T-helper 2 cell treated with Interferon-gamma antibody and Interleukin-4, amounts not matched to agents 5 μg/mL and 100 μg/mL, for 36 hours (primary cell): ENCODE data around the gene DHRS9.

Source experiments
- DNase-seq: peaks from one replicate; pipeline ENCODE4 v3.0.0; 2021; ENCODE audit warnings: low spot score
- H3K27ac Mint-ChIP-seq: one replicate; pipeline ENCODE4 v1.8.0; 2021; ENCODE audit warnings: mild to moderate bottlenecking, mixed read lengths
- H3K27me3 Mint-ChIP-seq: one replicate; pipeline ENCODE4 v1.8.0; 2021; ENCODE audit warnings: low read depth, mixed read lengths
- H3K36me3 Mint-ChIP-seq: one replicate; pipeline ENCODE4 v1.8.0; 2021; ENCODE audit warnings: low read depth, mixed read lengths
- H3K4me1 Mint-ChIP-seq: one replicate; pipeline ENCODE4 v1.8.0; 2021; ENCODE audit warnings: low read depth, mixed read lengths
- H3K4me3 Mint-ChIP-seq: one replicate; pipeline ENCODE4 v1.8.0; 2022; ENCODE audit warnings: mild to moderate bottlenecking, moderate library complexity, mixed read lengths
- H3K9me3 Mint-ChIP-seq: one replicate; pipeline ENCODE4 v1.8.0; 2021; ENCODE audit warnings: mixed read lengths

The DHRS9 gene

DNA sequence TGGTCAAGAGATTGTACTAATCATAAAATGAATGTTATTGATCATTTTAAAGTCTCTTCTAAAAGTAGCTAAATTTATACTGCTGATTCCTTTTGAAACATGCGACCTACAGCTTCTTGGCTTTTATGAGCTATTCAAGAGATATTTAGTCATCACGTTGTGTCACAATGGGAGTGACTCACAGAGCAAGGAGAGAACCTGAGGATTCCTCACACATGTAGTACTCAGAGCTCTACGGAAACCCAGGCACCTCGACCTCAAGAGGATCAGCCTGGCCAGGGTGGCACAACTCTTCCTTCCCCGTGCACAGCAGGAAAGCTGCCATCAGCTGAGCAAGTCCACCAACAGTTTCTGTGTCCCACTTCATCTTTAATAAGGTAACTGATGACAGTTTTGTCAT is at the start of gene DHRS9:
Gene DHRS9, plus strand, starts transcription at position 223 of the 400 bp plus-strand sequence. CDS start 12,019 bp downstream, outside the sequence.
- DNase-seq, result peak; percentile 57
- peaks cover 34% of the 10 kb centered on the region for H3K4me1 Mint-ChIP-seq
- no peaks in the 10 kb centered on the region for H3K27me3 Mint-ChIP-seq
- H3K36me3 Mint-ChIP-seq, result peaks cover 3% of the 10 kb centered on the region
- no peak within 1 kb of the TSS for H3K4me3 Mint-ChIP-seq
- H3K9me3 Mint-ChIP-seq, result peaks cover 4% of the 10 kb centered on the region
- no peak within 1 kb of the TSS for H3K27ac Mint-ChIP-seq

DNA sequence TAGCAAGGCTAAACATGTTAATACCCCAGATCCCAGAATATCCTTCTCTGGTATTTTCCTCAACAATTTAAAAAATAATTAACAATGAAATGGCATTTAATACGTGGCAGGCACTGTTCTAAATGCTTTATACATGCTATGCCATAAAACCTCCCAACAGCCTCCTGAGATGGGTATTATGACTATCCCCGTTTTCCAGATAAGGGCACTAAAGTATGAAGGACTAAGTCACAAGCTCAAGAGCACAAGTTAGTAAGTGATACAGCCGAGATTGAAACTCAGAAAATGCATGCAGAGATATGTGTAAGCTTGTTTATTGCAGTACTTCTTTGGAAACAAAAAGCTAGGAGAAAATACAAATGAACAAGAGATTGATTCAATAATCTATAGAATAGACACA is 46.2 kb upstream of the DHRS9 start:
- DNase-seq, result no peak
- Mint-ChIP-seq H3K27me3 (peaks cover 9% of the 10 kb centered on the region), H3K4me1 (peaks cover 7% of the 10 kb centered on the region), H3K4me3 (no peak overlapping the region), H3K27ac (no peak overlapping the region), H3K9me3 (no peaks in the 10 kb centered on the region), H3K36me3 (no peaks in the 10 kb centered on the region)

DNA sequence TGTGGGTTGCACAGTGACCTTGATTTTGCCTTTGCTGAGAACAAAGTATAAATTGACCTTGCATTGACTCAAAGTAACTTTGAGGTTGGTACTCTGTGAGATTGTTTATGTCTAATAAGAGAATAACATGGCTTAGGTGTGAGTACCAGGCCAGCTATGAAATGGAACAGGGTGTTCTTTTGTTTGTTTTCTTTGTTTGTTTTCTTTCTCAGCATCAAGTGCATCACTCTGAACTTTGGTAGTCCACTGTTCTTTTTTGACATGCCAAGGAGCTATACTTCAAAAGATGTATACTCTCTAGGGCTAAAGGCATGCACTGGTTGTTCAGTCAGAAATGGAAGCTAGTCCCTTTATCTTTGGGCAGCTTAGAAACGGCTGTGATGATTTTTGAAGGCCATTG is 43.3 kb upstream of the DHRS9 start:
- Mint-ChIP-seq H3K27ac (no peak overlapping the region), H3K9me3 (no peaks in the 10 kb centered on the region), H3K4me1 (peaks cover 7% of the 10 kb centered on the region), H3K27me3 (peaks cover 6% of the 10 kb centered on the region), H3K4me3 (no peak overlapping the region), H3K36me3 (no peaks in the 10 kb centered on the region)
- DNase-seq, result no peak

DNA sequence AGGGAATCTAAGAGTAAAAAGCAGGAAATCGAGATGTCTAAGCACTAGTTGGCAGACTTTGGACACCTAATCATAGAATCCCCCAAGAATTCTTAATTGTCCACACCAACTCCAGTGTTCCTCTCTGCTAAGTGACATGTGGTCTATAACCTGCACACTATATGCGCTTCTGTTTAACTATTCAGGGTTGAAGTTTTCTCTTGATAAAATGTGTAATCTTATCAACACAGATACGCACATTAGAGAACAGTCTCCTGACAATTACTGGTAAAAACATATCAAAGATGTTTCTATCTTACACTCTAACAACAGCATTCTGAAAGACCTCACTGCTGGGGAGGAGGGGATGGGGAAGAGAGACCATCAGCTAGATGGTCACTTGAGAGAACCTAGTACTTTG is 42.1 kb upstream of the DHRS9 start:
- Mint-ChIP-seq H3K4me1 (peaks cover 7% of the 10 kb centered on the region), H3K4me3 (no peak overlapping the region), H3K27ac (no peak overlapping the region), H3K27me3 (peaks cover 3% of the 10 kb centered on the region), H3K9me3 (no peaks in the 10 kb centered on the region), H3K36me3 (no peaks in the 10 kb centered on the region)
- no peak for DNase-seq

DNA sequence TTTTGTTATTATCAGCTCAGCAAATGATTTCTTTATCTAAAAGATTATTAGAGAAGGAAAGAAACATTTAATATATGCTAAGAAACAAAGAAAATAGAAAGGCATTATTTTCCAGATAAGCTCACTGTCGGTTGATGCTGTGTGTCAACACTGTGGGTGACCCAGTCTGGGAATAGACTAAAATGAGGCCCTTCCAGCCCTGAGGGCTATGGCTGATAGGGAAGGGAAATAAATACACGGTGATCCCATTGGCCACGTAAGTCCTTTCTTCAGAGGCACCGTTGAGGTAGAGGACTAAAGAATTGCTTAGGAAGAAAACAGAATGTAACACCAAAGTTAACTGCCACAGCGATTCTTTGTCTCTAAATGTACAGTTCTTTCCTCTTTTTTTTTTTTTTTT is 40.0 kb upstream of the DHRS9 start:
- Mint-ChIP-seq H3K4me3 (no peak overlapping the region), H3K36me3 (no peaks in the 10 kb centered on the region), H3K9me3 (peaks cover 7% of the 10 kb centered on the region), H3K27me3 (no peaks in the 10 kb centered on the region), H3K27ac (no peak overlapping the region), H3K4me1 (peaks cover 8% of the 10 kb centered on the region)
- DNase-seq, result no peak

DNA sequence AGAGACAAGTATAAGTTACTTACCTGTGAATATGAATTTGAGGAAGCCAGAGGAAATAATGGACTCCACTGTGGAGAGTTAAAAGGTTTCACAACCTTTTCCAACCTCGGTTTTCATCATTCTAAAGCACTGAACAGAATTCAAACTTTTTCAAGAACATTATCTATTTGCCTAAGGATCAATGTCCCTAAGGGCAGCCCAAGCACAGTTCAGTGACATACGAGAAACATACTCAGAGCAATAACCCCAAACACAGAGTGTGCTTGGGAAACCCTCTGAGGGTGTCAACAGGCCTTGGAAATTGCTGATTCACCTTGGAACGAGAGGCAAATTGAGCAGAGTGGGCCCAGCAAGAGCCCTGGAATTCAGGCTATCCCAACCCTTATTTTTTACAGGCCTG is 38.2 kb upstream of the DHRS9 start, which contains the start of gene ABCB11:
Gene ABCB11, minus strand, starts transcription at position 123 of the 400 bp plus-strand sequence. CDS start 13,199 bp downstream, outside the sequence.
- H3K4me3 Mint-ChIP-seq, result no peak within 1 kb of the TSS
- no peaks in the 10 kb centered on the region for H3K27me3 Mint-ChIP-seq
- H3K4me1 Mint-ChIP-seq, result peaks cover 4% of the 10 kb centered on the region
- peaks cover 7% of the 10 kb centered on the region for H3K9me3 Mint-ChIP-seq
- H3K27ac Mint-ChIP-seq, result no peak within 1 kb of the TSS
- H3K36me3 Mint-ChIP-seq, result no peaks in the 10 kb centered on the region
- DNase-seq, result no peak

DNA sequence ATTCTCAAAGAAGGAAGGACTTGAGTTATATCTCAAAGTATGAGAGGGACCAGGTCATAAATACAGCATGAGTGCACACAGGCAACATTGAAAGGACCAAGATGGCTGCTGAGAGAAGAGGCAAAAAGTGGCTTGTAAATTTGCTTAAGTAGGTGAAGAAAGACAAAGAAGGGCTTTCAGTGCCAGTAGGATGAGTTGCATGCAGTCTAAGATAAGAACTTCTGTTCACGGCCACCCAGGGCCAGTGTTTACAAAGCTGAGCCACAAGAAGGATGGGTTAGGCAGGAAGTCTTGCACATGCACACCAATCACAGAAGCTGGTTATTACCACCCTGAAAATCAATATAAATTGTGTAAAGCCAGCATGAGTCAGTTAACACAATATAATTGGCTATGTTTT is 35.1 kb upstream of the DHRS9 start:
- Mint-ChIP-seq H3K4me3 (no peak overlapping the region), H3K27ac (no peak overlapping the region), H3K9me3 (peaks cover 7% of the 10 kb centered on the region), H3K27me3 (no peaks in the 10 kb centered on the region), H3K4me1 (peaks cover 10% of the 10 kb centered on the region), H3K36me3 (no peaks in the 10 kb centered on the region)
- DNase-seq, result no peak

DNA sequence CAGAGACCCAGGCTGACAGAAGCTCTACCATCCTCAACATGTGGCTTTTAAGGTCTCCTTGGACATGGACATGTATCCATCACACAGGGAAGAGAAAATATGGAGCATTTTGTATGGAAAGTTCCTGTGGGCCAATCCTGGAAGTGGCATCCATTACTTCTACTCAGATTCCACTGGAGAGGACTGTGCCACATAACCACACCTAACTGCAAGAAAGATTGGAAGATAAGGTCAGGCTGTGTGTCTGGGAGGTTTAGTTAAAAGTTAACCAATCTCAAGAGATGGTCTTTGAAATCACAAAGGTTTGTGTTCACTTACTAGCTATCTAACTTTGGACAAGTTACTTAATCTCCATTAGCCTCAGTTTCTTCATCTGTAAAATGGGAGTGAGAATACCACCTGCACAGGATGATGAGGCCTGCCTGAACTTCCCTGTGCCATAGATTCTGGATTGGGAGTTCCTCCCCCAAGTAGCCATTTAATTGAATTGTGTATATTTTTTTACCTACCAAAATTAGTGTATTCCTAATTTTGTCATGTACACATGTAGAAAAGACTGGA is 34.3 kb upstream of the DHRS9 start:
- peaks cover 7% of the 10 kb centered on the region for H3K9me3 Mint-ChIP-seq
- DNase-seq, result no peak
- no peak overlapping the region for H3K4me3 Mint-ChIP-seq
- H3K36me3 Mint-ChIP-seq, result peaks cover 2% of the 10 kb centered on the region
- H3K4me1 Mint-ChIP-seq, result peaks cover 12% of the 10 kb centered on the region
- H3K27me3 Mint-ChIP-seq, result no peaks in the 10 kb centered on the region
- no peak overlapping the region for H3K27ac Mint-ChIP-seq

DNA sequence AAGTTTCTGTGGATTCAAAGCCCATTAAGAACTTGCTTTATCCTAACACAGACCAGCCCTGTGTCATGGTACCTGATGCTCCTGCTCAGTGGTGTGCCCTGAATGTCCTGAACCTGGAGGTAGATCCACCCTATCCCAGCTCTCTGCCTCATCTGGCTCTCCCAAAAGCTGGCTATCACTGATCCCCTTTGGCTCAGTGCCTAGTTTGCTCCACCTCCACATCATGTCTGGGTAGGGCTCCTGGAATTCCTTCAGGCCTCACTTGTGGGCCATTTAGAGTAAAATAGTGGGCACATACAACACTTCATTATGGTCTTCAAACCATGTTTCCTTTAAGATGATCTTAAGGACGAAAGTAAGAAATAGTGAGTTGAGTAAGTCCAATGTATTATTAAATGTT is 33.5 kb upstream of the DHRS9 start:
- H3K36me3 Mint-ChIP-seq, result peaks cover 2% of the 10 kb centered on the region
- no peak overlapping the region for H3K4me3 Mint-ChIP-seq
- H3K4me1 Mint-ChIP-seq, result peaks cover 14% of the 10 kb centered on the region
- DNase-seq, result no peak
- H3K27me3 Mint-ChIP-seq, result no peaks in the 10 kb centered on the region
- no peak overlapping the region for H3K27ac Mint-ChIP-seq
- peaks cover 7% of the 10 kb centered on the region for H3K9me3 Mint-ChIP-seq

DNA sequence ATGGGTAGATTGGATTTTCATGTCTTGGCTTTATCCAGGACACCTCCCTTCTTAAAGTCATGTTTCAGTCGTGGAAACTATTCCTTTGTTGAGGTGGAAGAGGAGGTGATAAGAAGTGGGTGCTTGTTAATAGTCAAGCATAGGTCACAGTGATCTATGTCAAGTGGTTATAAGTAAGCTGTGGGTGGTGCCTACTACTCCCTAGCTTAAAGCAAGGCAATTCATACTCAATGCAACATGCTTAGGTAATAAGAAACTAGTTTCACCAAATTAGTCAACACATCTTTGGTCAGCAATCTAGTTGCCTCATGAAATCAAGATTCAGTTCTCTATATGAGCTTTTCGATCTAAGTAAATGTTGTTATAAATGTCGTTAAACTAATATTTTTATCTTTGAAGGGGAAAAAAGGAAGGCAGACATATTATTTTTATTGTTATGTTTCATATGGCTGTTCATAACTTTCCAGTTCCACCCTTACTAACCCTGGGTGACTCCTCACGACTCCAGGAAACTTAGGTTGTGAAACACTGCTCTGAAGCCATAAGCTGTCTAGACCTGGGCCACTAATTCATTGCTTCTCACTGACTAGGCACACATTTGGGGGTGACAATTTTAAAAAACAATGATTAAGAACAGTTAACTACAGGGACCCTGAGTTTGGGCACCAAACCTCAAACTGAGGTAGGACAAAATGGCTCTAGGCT is 32.5 kb upstream of the DHRS9 start:
- H3K4me1 Mint-ChIP-seq, result peaks cover 24% of the 10 kb centered on the region
- H3K4me3 Mint-ChIP-seq, result no peak overlapping the region

DNA sequence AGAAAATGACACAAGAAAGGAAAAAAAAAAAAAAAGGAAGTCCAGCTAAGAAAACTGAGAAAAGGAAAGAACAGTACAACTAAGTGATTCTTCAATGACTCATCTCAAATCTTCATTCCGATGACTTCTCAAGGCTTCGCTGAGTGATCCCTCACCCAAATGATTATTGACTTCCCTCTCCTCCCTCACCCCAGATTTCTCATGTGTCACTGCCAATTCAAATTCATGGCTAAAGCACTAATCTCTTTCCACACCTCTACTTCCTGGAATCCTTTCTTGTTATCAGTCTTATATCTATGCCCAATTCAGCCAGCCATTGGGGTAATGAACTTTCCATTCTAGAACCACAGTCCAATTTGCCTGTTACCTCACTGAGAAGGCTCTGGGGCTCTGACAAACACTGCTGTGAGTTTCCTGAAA is 31.0 kb upstream of the DHRS9 start:
- Mint-ChIP-seq H3K4me3 (no peak overlapping the region), H3K9me3 (peaks cover 20% of the 10 kb centered on the region), H3K27me3 (no peaks in the 10 kb centered on the region), H3K27ac (no peak overlapping the region), H3K4me1 (peaks cover 27% of the 10 kb centered on the region), H3K36me3 (peaks cover 14% of the 10 kb centered on the region)
- peak; percentile 10 for DNase-seq

More for the DNA sequence above, 32.5 kb upstream of the DHRS9 start:
- H3K27me3 Mint-ChIP-seq, result no peaks in the 10 kb centered on the region
- H3K27ac Mint-ChIP-seq, result no peak overlapping the region
- peaks cover 4% of the 10 kb centered on the region for H3K36me3 Mint-ChIP-seq
- no peak for DNase-seq
- peaks cover 12% of the 10 kb centered on the region for H3K9me3 Mint-ChIP-seq

DNA sequence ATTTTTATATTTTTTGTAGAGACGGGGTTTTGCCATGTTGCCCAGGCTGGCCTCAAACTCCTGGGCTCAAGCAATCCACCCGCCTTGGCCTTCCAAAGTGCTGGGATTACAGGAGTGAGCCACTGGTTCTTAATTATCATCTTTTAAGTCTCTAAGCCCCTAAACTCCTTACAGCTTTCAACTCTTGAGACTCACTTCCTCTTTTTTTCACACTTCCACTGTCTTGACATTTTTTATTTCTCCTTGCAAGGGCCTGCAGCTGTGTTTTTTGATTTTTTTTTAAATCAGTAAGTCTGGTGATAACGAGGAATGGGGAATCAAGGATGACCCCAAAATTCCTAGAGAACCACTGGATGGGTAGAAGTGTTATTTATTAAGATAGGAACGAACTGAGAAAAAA is 29.7 kb upstream of the DHRS9 start:
- Mint-ChIP-seq H3K9me3 (peaks cover 29% of the 10 kb centered on the region), H3K4me3 (no peak overlapping the region), H3K4me1 (peaks cover 23% of the 10 kb centered on the region), H3K27ac (no peak overlapping the region), H3K27me3 (no peaks in the 10 kb centered on the region), H3K36me3 (peaks cover 17% of the 10 kb centered on the region)
- no peak for DNase-seq

DNA sequence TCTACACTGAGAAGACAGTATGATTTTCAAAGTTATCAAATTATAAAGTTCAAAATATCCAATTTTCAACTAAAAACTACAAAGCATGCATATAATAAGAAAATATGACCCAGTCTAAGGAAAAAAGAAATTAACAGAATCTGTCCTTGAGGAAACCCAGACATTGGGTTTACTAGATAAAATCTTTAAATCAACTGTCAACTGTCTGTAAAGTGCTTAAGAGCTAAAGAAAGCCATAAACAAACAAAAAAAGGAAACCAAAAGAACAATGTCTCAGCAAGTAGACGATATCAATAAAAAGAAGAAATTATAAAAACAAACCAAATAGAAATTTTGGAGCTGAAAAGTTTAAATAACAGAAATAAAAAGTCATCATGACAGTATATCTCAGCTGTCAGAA is 27.8 kb upstream of the DHRS9 start:
- H3K36me3 Mint-ChIP-seq, result peaks cover 17% of the 10 kb centered on the region
- peaks cover 40% of the 10 kb centered on the region for H3K9me3 Mint-ChIP-seq
- no peak overlapping the region for H3K27ac Mint-ChIP-seq
- peaks cover 23% of the 10 kb centered on the region for H3K4me1 Mint-ChIP-seq
- H3K4me3 Mint-ChIP-seq, result peak overlapping the region; percentile 53
- H3K27me3 Mint-ChIP-seq, result no peaks in the 10 kb centered on the region
- no peak for DNase-seq

DNA sequence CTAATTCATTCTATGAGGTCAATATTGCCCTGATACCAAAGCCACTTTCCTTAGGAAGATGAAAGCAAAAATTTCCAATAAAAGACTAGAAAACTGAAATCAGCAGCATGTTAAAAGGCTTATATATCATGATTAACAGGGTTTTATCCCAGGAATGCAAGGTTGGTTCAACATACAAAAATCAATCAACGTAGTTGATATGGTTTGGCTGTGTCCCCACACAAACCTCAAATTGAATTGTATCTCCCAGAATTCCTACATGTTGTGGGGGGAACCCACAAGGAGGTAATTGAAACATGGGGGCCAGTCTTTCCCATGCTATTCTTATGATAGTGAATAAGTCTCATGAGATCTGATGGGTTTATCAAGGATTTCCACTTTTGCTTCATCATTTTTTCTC is 26.5 kb upstream of the DHRS9 start:
- H3K4me3 Mint-ChIP-seq, result no peak overlapping the region
- H3K27me3 Mint-ChIP-seq, result peaks cover 1% of the 10 kb centered on the region

More for the DNA sequence above, 26.5 kb upstream of the DHRS9 start:
- peaks cover 20% of the 10 kb centered on the region for H3K4me1 Mint-ChIP-seq
- H3K36me3 Mint-ChIP-seq, result peaks cover 17% of the 10 kb centered on the region
- peaks cover 40% of the 10 kb centered on the region for H3K9me3 Mint-ChIP-seq
- no peak for DNase-seq
- no peak overlapping the region for H3K27ac Mint-ChIP-seq
